Mammary epithelial cell (primary cell): Measurements from ENCODE around the gene SLC35E2B.
"Not testable (repeated sequence)": the region's sequence is repeated elsewhere in the genome, so short reads cannot be mapped to it uniquely, and the experiment has no call there.

Source experiments
- CTCF ChIP-seq, 2 donors: IDR thresholded peaks in 1 of 2; conservative IDR thresholded peaks in 1 of 2; 2 replicates each; pipeline ENCODE4 v1.5.1; 2011 to 2012; ENCODE audit warnings: inconsistent platforms in 2 of 2, low read length in 2 of 2, mild to moderate bottlenecking in 2 of 2, control low read depth in 1 of 2, low read depth in 1 of 2; ENCODE audit not compliant: insufficient read depth in 1 of 2; ENCODE audit errors: extremely low read depth in 1 of 2
- EZH2 ChIP-seq: IDR thresholded peaks from 2 replicates; pipeline ENCODE4 v1.6.1; 2012; ENCODE audit warnings: low read length, inconsistent platforms, borderline replicate concordance

GRCh38 chr1:1689526-1689925 is 3.1 kb downstream of the SLC35E2B start:
- not testable (repeated sequence) for TF ChIP-seq CTCF (conservative IDR thresholded peaks at IDR 0.05 in 1 of 2, IDR thresholded peaks at IDR 0.05 in 1 of 2; ENCODE audit: extremely low read depth in 1 of 2, insufficient read depth in 1 of 2, low read depth in 1 of 2, low read length in 2 of 2); EZH2
